GM12874 (cell line): ENCODE data around the gene NDRG3.

Experiments used
- TF ChIP-seq, protein P1 (sequence below): IDR thresholded peaks from 2 replicates; pipeline ENCODE4 v1.5.1; 2011; ENCODE audit warnings: low read depth, mild to moderate bottlenecking, control low read depth, low read length, moderate library complexity; ENCODE audit not compliant: insufficient read depth

NDRG3 gene

DNA sequence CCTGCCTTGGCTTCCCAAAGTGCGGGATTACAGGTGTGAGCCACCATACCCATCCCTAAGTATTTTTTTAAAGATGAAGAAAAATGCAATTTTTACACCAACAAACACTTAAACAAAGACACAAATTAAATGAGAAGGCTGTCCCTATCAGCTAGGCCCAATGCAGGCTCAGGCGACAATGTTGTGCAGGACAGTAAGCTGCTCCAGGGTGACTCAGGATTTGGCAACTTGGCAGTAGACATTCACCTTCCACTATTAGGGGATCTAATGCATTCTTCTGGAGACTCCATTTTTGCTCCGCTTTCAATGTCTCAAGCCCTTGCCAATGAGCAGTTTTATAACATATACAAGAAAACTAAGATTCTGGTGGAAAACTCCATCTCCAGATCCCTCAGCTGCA, 19.7 kb downstream of the NDRG3 start:
- TF ChIP-seq, protein P1, sequence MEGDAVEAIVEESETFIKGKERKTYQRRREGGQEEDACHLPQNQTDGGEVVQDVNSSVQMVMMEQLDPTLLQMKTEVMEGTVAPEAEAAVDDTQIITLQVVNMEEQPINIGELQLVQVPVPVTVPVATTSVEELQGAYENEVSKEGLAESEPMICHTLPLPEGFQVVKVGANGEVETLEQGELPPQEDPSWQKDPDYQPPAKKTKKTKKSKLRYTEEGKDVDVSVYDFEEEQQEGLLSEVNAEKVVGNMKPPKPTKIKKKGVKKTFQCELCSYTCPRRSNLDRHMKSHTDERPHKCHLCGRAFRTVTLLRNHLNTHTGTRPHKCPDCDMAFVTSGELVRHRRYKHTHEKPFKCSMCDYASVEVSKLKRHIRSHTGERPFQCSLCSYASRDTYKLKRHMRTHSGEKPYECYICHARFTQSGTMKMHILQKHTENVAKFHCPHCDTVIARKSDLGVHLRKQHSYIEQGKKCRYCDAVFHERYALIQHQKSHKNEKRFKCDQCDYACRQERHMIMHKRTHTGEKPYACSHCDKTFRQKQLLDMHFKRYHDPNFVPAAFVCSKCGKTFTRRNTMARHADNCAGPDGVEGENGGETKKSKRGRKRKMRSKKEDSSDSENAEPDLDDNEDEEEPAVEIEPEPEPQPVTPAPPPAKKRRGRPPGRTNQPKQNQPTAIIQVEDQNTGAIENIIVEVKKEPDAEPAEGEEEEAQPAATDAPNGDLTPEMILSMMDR = no peak

DNA sequence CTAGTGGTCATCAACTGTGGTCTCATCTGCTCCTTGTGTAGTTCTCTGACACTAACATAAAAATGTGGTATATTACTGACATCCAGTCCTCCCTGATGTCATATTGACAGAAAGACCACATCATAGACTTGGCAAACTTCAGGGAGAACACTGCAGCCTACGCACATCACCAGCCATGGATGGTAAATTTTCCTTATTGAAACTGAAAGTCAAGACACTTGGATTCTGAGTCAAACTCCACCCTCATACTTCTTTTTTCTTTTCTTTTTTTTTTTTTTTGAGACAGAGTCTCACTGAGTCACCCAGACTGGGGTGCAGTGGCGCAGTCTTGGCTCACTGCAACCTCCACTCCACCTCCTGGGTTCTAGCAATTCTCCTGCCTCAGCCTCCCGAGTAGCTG, 25.4 kb downstream of the NDRG3 start:
- TF ChIP-seq, protein P1 = no peak

DNA sequence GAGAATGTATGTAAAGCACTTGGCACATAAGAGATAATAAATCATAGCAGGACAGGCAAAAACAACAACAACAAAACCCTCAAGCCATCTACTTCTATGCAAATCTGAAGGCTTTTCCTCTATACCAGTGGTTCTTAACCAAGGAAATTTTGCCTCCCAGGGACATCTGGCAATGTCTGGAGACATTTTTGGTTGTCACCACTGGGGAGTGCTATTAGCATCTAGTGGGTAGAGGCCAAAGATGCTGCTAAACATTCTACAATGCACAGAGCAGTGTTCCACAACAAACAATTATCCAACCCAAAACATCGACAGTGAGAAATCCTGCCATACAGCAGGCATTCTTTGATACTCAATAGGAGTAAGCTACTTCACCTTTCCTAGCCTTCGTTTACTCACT, 28.2 kb downstream of the NDRG3 start:
- TF ChIP-seq, protein P1 = peak; percentile 29; the same call in 1 of the 2 replicates

DNA sequence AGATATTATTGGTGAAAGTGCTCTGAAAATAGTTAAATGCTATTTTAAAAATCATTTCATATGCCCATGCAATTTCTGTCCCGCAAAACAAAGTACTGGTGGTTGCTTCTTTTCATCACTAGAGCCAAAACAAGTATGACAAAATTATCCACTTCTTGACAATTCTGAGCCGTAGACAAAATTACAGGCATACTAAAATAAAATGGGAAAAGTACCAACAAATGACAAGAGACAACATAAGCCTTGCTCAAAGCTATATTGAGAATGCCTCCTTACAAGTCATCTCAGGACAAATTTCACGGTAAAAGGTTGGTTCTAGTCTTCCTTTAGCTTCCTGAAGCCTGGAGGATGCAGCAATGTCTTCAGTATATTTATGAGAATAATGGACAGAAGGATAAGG, 28.9 kb downstream of the NDRG3 start:
- TF ChIP-seq, protein P1 = no peak

DNA sequence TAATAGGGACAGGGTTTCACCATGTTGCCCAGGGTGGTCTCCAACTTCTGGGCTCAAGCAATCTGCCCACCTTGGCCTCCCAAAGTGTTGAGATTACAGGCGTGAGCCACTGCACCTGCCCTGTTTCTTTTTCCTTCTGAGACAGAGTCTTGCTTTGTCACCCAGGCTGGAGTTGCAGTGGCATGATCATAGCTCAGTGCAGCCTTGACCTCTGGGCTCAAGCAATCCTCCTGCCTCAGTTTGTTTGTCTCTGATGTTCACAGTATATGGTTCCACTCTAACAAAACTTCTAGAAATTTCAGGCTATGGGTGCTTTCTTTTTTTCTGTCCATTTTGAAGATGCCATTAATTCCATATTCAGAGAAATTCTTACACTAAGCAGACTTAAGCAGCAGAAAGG, 33.1 kb downstream of the NDRG3 start:
- TF ChIP-seq, protein P1 = no peak

DNA sequence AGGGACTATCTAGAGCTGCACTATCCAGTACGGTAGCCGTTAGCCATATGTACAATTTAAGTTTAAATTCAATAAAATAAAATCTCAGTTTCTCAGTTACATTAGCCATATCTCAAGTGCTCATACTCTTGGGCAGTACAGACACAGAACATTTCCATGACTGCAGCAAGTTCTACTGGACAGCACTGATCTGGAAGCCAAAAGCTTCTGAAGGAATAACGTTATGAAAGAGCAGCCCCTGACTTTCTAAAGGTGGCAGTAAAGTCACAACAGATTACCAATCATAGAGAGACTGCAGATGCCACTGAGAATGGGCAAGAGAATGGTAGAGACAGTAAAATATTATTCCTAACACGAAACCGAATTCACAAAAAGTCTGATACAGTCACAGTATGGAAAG, 36.8 kb downstream of the NDRG3 start:
- TF ChIP-seq, protein P1 = no peak

DNA sequence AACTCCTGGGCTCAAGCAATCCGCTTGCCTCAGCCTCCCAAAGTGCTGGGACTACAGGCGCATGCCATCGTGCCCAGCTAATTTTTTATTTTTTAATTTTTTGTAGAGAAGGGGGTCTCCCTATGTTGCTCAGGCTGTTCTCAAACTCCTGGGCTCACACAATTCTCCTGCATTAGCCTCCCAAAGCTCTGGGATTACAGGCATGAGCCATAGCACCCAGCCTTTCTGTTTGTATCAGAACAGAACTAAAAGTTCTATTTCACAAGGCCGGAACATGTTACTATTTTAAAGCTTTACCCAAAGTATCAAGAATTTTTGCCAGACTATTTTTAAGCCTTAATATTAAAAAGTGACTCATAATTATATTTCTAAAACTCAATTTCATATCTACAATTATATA, 42.4 kb downstream of the NDRG3 start:
- TF ChIP-seq, protein P1 = no peak

DNA sequence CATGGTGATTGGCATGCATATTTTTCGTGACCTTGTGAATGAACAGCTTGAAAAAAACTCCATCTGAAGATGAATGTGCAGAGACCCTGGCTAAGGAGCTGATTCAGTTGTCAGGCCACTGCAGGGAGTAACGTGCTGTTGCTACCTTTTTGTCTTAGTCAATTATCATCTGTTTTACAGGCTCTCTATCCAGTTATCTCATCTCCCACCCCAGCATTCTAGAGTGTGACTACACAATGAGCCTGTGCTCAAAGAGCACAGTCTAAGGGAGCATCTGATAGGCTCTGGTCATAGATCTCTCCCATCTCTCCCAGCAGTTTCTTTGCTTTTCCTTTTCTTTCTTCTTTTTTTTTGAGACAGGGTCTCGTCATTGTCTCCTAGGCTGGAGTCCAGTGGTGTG, 45.5 kb downstream of the NDRG3 start:
- TF ChIP-seq, protein P1 = no peak
